ENCODE measurements around the gene CEBPB.

CEBPB gene

DNA sequence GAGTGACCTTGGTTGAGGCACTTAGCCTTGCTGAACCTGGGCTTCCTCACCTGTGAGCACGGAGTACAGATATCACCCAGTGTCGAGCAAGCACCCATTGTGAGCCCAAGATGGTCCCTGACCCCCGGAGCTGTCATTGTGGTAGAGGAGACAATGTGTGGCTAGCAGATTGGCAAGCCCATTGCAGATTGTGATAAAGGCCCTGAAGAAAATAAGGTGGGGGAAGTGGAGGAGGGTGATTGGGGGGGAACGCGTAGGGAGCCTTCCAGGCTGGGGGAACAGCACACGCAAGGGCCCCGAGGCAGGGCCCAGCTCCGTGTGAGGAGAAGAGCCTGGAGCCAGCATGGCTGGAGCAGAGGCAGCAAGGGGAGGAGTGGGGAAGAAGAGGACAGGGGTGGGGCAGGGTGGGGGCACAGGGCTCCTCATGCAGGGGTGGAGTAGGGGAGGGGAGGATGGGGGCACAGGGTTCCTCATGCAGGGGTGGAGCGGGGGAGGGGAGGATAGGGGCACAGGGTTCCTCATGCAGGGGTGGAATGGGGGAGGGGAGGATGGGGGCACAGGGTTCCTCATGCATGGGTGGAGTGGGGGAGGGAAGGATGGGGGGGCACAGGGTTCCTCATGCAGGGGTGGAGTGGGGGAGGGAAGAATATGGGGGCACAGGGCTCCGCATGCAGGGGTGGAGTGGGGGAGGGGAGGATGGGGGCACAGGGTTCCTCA, 7.0 kb downstream of the CEBPB start:
- peaks cover 8% of the 10 kb centered on the region; the same call in 1 of the 2 replicates for H3K4me1 ChIP-seq (ENCODE audit: low read length)

DNA sequence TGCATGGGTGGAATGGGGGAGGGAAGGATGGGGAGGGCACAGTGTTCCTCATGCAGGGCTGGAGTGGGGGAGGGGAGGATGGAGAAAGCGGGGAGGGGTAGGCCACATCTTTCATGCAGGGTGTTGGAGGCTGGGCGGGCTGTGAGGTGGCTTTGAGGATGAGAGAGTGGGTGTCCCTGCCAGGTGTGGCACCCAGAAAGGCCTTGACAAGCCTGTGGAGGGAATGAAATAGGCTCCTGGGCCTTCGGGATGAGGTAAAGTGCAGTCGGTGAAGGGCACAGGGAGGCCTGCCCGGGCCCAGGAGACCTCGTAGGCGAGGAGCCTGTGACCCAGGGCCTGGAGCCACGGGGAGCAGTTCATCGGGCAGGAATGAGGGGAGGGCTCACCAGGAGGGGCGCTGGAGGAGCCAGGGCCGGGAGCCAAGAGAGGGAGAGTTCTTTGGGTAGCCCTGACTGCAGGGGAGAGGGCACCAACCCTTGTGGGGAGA, 7.6 kb downstream of the CEBPB start:
- peaks cover 4% of the 10 kb centered on the region; the same call in 1 of the 2 replicates for H3K4me1 ChIP-seq (ENCODE audit: low read length)
- 0 out of 2 replicates have a peak, but pooled peaks cover 3% of the 10 kb centered on the region for H3K36me3 ChIP-seq (replicated peaks; ENCODE audit: insufficient read depth, low read length)
- no peaks in the 10 kb centered on the region for H3K9me2 ChIP-seq (replicated peaks; ENCODE audit: insufficient read depth, low read length)
- H3K79me2 ChIP-seq (ENCODE audit: low read length), result peaks cover 13% of the 10 kb centered on the region
- H3F3A ChIP-seq (ENCODE audit: insufficient read depth, low read length), result 0 out of 2 replicates have a peak, but pooled peaks cover 8% of the 10 kb centered on the region
- H4K20me1 ChIP-seq (ENCODE audit: insufficient read depth, low read length), result no peaks in the 10 kb centered on the region
- H3K27me3 ChIP-seq (replicated peaks; ENCODE audit: insufficient read depth, low read length), result no peaks in the 10 kb centered on the region
- no peak overlapping the region for H2AFZ ChIP-seq (ENCODE audit: low read length)
- H3K4me3 ChIP-seq (ENCODE audit: low read length), result no peak overlapping the region
- H3K9me3 ChIP-seq (replicated peaks; ENCODE audit: insufficient read depth, low read length), result no peaks in the 10 kb centered on the region
- no peak overlapping the region for H3K27ac ChIP-seq (ENCODE audit: low read length)
- DNase-seq, result no peak
- no peak for TF ChIP-seq EZH2phosphoT487 (IDR thresholded peaks at IDR 0.05; ENCODE audit: low read length)
- TF ChIP-seq, protein P1, sequence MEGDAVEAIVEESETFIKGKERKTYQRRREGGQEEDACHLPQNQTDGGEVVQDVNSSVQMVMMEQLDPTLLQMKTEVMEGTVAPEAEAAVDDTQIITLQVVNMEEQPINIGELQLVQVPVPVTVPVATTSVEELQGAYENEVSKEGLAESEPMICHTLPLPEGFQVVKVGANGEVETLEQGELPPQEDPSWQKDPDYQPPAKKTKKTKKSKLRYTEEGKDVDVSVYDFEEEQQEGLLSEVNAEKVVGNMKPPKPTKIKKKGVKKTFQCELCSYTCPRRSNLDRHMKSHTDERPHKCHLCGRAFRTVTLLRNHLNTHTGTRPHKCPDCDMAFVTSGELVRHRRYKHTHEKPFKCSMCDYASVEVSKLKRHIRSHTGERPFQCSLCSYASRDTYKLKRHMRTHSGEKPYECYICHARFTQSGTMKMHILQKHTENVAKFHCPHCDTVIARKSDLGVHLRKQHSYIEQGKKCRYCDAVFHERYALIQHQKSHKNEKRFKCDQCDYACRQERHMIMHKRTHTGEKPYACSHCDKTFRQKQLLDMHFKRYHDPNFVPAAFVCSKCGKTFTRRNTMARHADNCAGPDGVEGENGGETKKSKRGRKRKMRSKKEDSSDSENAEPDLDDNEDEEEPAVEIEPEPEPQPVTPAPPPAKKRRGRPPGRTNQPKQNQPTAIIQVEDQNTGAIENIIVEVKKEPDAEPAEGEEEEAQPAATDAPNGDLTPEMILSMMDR (IDR thresholded peaks at IDR 0.05; ENCODE audit: low read length), result no peak
- TF ChIP-seq EZH2 (optimal IDR thresholded peaks at IDR 0.05; ENCODE audit: low read depth, low read length), result no peak
- no peak overlapping the region for H3K9ac ChIP-seq (ENCODE audit: low read length)
- no peak overlapping the region for H3K4me2 ChIP-seq (ENCODE audit: low read depth, low read length)

More for the DNA sequence above, 7.0 kb downstream of the CEBPB start:
- Histone ChIP-seq H3K36me3 (replicated peaks; ENCODE audit: insufficient read depth, low read length) (0 out of 2 replicates have a peak, but pooled peaks cover 3% of the 10 kb centered on the region), H3K27ac (ENCODE audit: low read length) (no peak overlapping the region), H3K9me3 (replicated peaks; ENCODE audit: insufficient read depth, low read length) (no peaks in the 10 kb centered on the region), H3K79me2 (ENCODE audit: low read length) (peaks cover 19% of the 10 kb centered on the region), H3K4me3 (ENCODE audit: low read length) (no peak overlapping the region), H3K27me3 (replicated peaks; ENCODE audit: insufficient read depth, low read length) (no peaks in the 10 kb centered on the region), H3K9me2 (replicated peaks; ENCODE audit: insufficient read depth, low read length) (no peaks in the 10 kb centered on the region), H3K4me2 (ENCODE audit: low read depth, low read length) (no peak overlapping the region), H2AFZ (ENCODE audit: low read length) (no peak overlapping the region), H3F3A (ENCODE audit: insufficient read depth, low read length) (0 out of 2 replicates have a peak, but pooled peaks cover 8% of the 10 kb centered on the region), H4K20me1 (ENCODE audit: insufficient read depth, low read length) (no peaks in the 10 kb centered on the region), H3K9ac (ENCODE audit: low read length) (no peak overlapping the region)
- DNase-seq, result no peak
- no peak for TF ChIP-seq EZH2 (optimal IDR thresholded peaks at IDR 0.05; ENCODE audit: low read depth, low read length)
- TF ChIP-seq, protein P1 (IDR thresholded peaks at IDR 0.05; ENCODE audit: low read length), result no peak
- TF ChIP-seq EZH2phosphoT487 (IDR thresholded peaks at IDR 0.05; ENCODE audit: low read length), result no peak

DNA sequence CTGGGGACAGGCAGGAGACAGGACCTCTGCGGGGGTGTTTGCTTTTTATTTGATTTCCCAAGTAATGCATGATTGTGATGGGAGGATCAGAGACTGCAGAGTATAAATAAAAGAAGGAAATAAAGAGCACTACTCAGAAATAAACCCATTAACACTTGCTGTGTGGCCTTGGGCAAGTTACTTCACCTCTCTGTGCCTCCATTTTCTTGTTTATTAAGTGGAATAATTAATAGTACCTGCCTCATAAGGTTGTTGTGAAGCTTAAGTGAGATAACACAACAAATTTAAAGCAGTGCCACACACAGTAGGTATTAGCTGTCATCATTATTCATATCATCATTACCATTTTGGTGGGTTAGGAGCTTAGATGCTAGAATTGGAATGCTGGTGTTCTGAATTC, 8.1 kb downstream of the CEBPB start:
- Histone ChIP-seq H3K79me2 (ENCODE audit: low read length) (peaks cover 8% of the 10 kb centered on the region), H3K4me2 (ENCODE audit: low read depth, low read length) (no peak overlapping the region), H3K4me3 (ENCODE audit: low read length) (no peak overlapping the region), H3K9ac (ENCODE audit: low read length) (no peak overlapping the region), H3F3A (ENCODE audit: insufficient read depth, low read length) (0 out of 2 replicates have a peak, but pooled peaks cover 8% of the 10 kb centered on the region), H4K20me1 (ENCODE audit: insufficient read depth, low read length) (no peaks in the 10 kb centered on the region), H3K9me2 (replicated peaks; ENCODE audit: insufficient read depth, low read length) (no peaks in the 10 kb centered on the region), H3K27me3 (replicated peaks; ENCODE audit: insufficient read depth, low read length) (no peaks in the 10 kb centered on the region), H3K36me3 (replicated peaks; ENCODE audit: insufficient read depth, low read length) (no peaks in the 10 kb centered on the region), H3K27ac (ENCODE audit: low read length) (no peak overlapping the region), H2AFZ (ENCODE audit: low read length) (no peak overlapping the region), H3K4me1 (ENCODE audit: low read length) (no peaks in the 10 kb centered on the region), H3K9me3 (replicated peaks; ENCODE audit: insufficient read depth, low read length) (no peaks in the 10 kb centered on the region)
- DNase-seq, result no peak
- TF ChIP-seq, protein P1 (IDR thresholded peaks at IDR 0.05; ENCODE audit: low read length), result no peak
- TF ChIP-seq EZH2 (optimal IDR thresholded peaks at IDR 0.05; ENCODE audit: low read depth, low read length), result no peak
- TF ChIP-seq EZH2phosphoT487 (IDR thresholded peaks at IDR 0.05; ENCODE audit: low read length), result no peak
